Upper lobe of left lung (tissue), 6 donors: Measurements from ENCODE around the gene MEIKIN. TPM values are rescaled to one million over a fixed set of nuclear protein-coding genes. Genes with fewer than 3 reads are reported as not detected.

Experiments
- ATAC-seq, 2 donors: fragments of 200-7000 bp; cut with Tn5 transposase; one replicate each; pipeline ENCODE4 v1.9.1; 2022; ENCODE audit warnings: mild to moderate bottlenecking in 2 of 2, moderate library complexity in 2 of 2; ENCODE audit not compliant: low FRiP score in 2 of 2
- DNase-seq, 2 donors: peaks; one replicate each; pipeline ENCODE4 v3.0.0-alpha.2; 2019 to 2020
- H3K27ac ChIP-seq, 4 donors: fragments of 200-600 bp; sonication (generic); one replicate each; pipeline ENCODE4 v1.5.1; 2016 to 2019
- H3K27me3 ChIP-seq, 4 donors: fragments of 200-600 bp; sonication (generic); one replicate each; pipeline ENCODE4 v1.5.1; 2017 to 2019
- H3K36me3 ChIP-seq, 4 donors: fragments of 200-600 bp; sonication (generic); one replicate each; pipeline ENCODE4 v1.5.1; 2016 to 2019
- H3K4me1 ChIP-seq, 4 donors: fragments of 200-600 bp; sonication (generic); one replicate each; pipeline ENCODE4 v1.5.1; 2018 to 2019
- H3K4me3 ChIP-seq, 4 donors: fragments of 200-600 bp; sonication (generic); one replicate each; pipeline ENCODE4 v1.5.1; 2017 to 2019; ENCODE audit warnings: mild to moderate bottlenecking in 2 of 4, moderate library complexity in 1 of 4
- H3K9me3 ChIP-seq, 4 donors: fragments of 200-600 bp; sonication (generic); one replicate each; pipeline ENCODE4 v1.5.1; 2018 to 2019
- CTCF ChIP-seq, 6 experiments: fragments of 450-650 bp in 4 of 6; fragments of 200-600 bp in 2 of 6; sonication (generic) in 2 of 6; IDR thresholded peaks; one replicate each; pipeline ENCODE4 v1.5.1; 2016 to 2019; ENCODE audit warnings: antibody characterized with exemption in 6 of 6
- EP300 ChIP-seq, 4 donors: sonication (generic); formaldehyde crosslinking; IDR thresholded peaks; one replicate each; pipeline ENCODE4 v1.5.1; 2017; ENCODE audit warnings: antibody characterized with exemption in 4 of 4, control low read depth in 2 of 4
- POLR2A ChIP-seq, 4 donors: fragments of 450-650 bp; IDR thresholded peaks; one replicate each; pipeline ENCODE4 v1.5.1; 2016 to 2017; ENCODE audit warnings: antibody characterized with exemption in 4 of 4, mild to moderate bottlenecking in 2 of 4
- POLR2AphosphoS5 ChIP-seq, 2 donors: sonication (generic); formaldehyde crosslinking; IDR thresholded peaks; one replicate each; pipeline ENCODE4 v1.5.1; 2017; ENCODE audit warnings: antibody characterized with exemption in 2 of 2
- WGBS, 2 donors: methylation state at CpG; one replicate each; pipeline ENCODE4 v1.1.5; 2017 to 2018; 5-methylcytosine and 5-hydroxymethylcytosine counted together
- total RNA-seq, 6 donors: library from RNA; depleted of rRNA in 4 of 6; stranded (reverse); fragments of >200 nt in 4 of 6; gene quantifications; one replicate each; pipeline versions ENCODE4 v1.1.0 to v1.2.1, GENCODE V29; 2016 to 2021
- donor health status: DM: no; HTN: no; CAD: no; lungs with moderate emphysema.
- donor health status: DM: no; HTN: yes; CAD: no; lungs with severe emphysema.

MEIKIN gene
- total RNA-seq, 6 donors from 2014 or later = 0.77 TPM; not detected in 5

GRCh38 chr5:131760793-131761192 is 184.7 kb downstream of the MEIKIN start:
- no peak for DNase-seq

GRCh38 chr5:131759704-131760103 is 185.8 kb downstream of the MEIKIN start:
- TF ChIP-seq POLR2AphosphoS5 (IDR thresholded peaks at IDR 0.05) (no peak), CTCF (IDR thresholded peaks at IDR 0.05) (no peak), POLR2A (IDR thresholded peaks at IDR 0.05) (no peak), EP300 (IDR thresholded peaks at IDR 0.05) (no peak)
- 96 to 100% methylated on average over 1 of the region's 1 CpG for WGBS, 2 donors
- DNase-seq (no peak), ATAC-seq (no peak)
- no peak overlapping the region for H3K27ac ChIP-seq
- H3K27me3 ChIP-seq = no peaks in the 10 kb centered on the region
- peaks cover 9 to 38% (median 14%) of the 10 kb centered on the region in 4 donors for H3K4me1 ChIP-seq
- H3K9me3 ChIP-seq = no peaks in the 10 kb centered on the region
- H3K4me3 ChIP-seq = no peak overlapping the region
- no peaks in the 10 kb centered on the region for H3K36me3 ChIP-seq

More at GRCh38 chr5:131760793-131761192, 184.7 kb downstream of the MEIKIN start:
- Histone ChIP-seq H3K4me3 (no peak overlapping the region), H3K27ac (no peak overlapping the region), H3K36me3 (no peaks in the 10 kb centered on the region), H3K27me3 (no peaks in the 10 kb centered on the region), H3K9me3 (no peaks in the 10 kb centered on the region), H3K4me1 (peaks cover 9 to 38% (median 14%) of the 10 kb centered on the region in 4 donors)
- TF ChIP-seq POLR2A (IDR thresholded peaks at IDR 0.05) (no peak), CTCF (IDR thresholded peaks at IDR 0.05) (no peak), POLR2AphosphoS5 (IDR thresholded peaks at IDR 0.05) (no peak), EP300 (IDR thresholded peaks at IDR 0.05) (no peak)
- WGBS, 2 donors = 73 to 83% methylated on average over 2 of the region's 2 CpGs
- ATAC-seq = no peak

GRCh38 chr5:131758520-131758900 is 187.0 kb downstream of the MEIKIN start:
- WGBS, 2 donors = 23 to 29% methylated on average over 3 of the region's 3 CpGs
- DNase-seq = no peak
- no peak overlapping the region for H3K4me3 ChIP-seq
- H3K4me1 ChIP-seq = peaks cover 9 to 43% (median 16%) of the 10 kb centered on the region in 4 donors
- no peak for ATAC-seq
- no peaks in the 10 kb centered on the region for H3K9me3 ChIP-seq
- no peak overlapping the region for H3K27ac ChIP-seq
- TF ChIP-seq EP300 (IDR thresholded peaks at IDR 0.05) (no peak), CTCF (IDR thresholded peaks at IDR 0.05) (no peak), POLR2A (IDR thresholded peaks at IDR 0.05) (no peak), POLR2AphosphoS5 (IDR thresholded peaks at IDR 0.05) (no peak)
- no peaks in the 10 kb centered on the region for H3K27me3 ChIP-seq
- no peaks in the 10 kb centered on the region for H3K36me3 ChIP-seq

GRCh38 chr5:131757830-131758519 is 187.5 kb downstream of the MEIKIN start:
- ATAC-seq = no peak
- H3K4me1 ChIP-seq = peaks cover 9 to 43% (median 16%) of the 10 kb centered on the region in 4 donors
- 95 to 98% methylated on average over 1 of the region's 1 CpG for WGBS, 2 donors

More at GRCh38 chr5:131757830-131758519, 187.5 kb downstream of the MEIKIN start:
- TF ChIP-seq POLR2AphosphoS5 (IDR thresholded peaks at IDR 0.05) = no peak
- TF ChIP-seq POLR2A (IDR thresholded peaks at IDR 0.05) = no peak
- no peak for TF ChIP-seq EP300 (IDR thresholded peaks at IDR 0.05)
- no peak for TF ChIP-seq CTCF (IDR thresholded peaks at IDR 0.05)
- H3K9me3 ChIP-seq = no peaks in the 10 kb centered on the region
- no peak for DNase-seq
- H3K36me3 ChIP-seq = no peaks in the 10 kb centered on the region
- no peaks in the 10 kb centered on the region for H3K27me3 ChIP-seq
- H3K27ac ChIP-seq = no peak overlapping the region
- no peak overlapping the region for H3K4me3 ChIP-seq

Other genes with a start within 250 kb of the MEIKIN start
- 10 to 100 TPM; 34.4 to 58.7 (median 42.3) TPM for gene FNIP1, start 148.6 kb downstream of the MEIKIN start, total RNA-seq
- gene ACSL6, start 66.0 kb upstream of the MEIKIN start, total RNA-seq = 1 to 10 TPM in 1 of 6 donors, under 1 TPM in 4, not detected in 1; 0.61 to 1.2 (median 0.74) TPM
- gene IL3, start 115.0 kb upstream of the MEIKIN start, total RNA-seq = not detected
- gene CSF2, start 128.1 kb upstream of the MEIKIN start, total RNA-seq = 1 to 10 TPM in 5 of 6 donors, not detected in 1; 3.9 to 10.0 (median 4.4) TPM